ENCODE measurements around the gene AGMO.

DNA sequence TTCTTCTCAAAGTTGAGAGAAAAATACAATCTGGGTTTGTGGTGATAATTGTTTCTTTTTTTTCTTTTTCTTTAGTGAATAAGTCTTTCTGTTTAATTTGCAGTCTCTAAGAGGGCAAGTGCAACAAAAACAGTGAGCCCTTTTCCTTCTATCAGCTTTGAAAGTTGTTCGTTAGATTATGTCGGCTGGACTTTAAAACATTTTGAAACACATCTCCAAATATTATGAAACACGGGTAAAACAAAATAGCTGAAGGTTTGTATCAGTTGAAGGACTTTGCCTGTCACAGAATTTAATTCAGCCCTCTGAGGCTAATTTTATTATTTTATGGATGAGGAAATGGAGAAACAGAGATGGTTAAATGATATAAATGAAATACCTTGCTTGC, 85.3 kb downstream of the AGMO start:
- TF ChIP-seq CTCF (IDR thresholded peaks at IDR 0.05) (no peak), NFE2L1 (CRISPR knock-in tag; IDR thresholded peaks at IDR 0.05) (no peak), ZNF532 (CRISPR knock-in tag; IDR thresholded peaks at IDR 0.05; ENCODE audit: borderline replicate concordance) (no peak), JUN (CRISPR knock-in tag; IDR thresholded peaks at IDR 0.05) (no peak), TP53 (CRISPR knock-in tag; IDR thresholded peaks at IDR 0.05) (no peak), E2F4 (CRISPR knock-in tag; IDR thresholded peaks at IDR 0.05; ENCODE audit: borderline replicate concordance, low read depth) (no peak), MYBL2 (CRISPR knock-in tag; IDR thresholded peaks at IDR 0.05) (no peak), ELF4 (CRISPR knock-in tag; IDR thresholded peaks at IDR 0.05; ENCODE audit: low read depth) (no peak), FOXJ3 (CRISPR knock-in tag; IDR thresholded peaks at IDR 0.05; ENCODE audit: borderline replicate concordance) (no peak), SP1 (CRISPR knock-in tag; conservative IDR thresholded peaks at IDR 0.05) (no peak)
- TF ChIP-seq, protein P1, sequence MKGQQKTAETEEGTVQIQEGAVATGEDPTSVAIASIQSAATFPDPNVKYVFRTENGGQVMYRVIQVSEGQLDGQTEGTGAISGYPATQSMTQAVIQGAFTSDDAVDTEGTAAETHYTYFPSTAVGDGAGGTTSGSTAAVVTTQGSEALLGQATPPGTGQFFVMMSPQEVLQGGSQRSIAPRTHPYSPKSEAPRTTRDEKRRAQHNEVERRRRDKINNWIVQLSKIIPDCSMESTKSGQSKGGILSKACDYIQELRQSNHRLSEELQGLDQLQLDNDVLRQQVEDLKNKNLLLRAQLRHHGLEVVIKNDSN (CRISPR knock-in tag; IDR thresholded peaks at IDR 0.05): no peak
- TF ChIP-seq, protein P2, sequence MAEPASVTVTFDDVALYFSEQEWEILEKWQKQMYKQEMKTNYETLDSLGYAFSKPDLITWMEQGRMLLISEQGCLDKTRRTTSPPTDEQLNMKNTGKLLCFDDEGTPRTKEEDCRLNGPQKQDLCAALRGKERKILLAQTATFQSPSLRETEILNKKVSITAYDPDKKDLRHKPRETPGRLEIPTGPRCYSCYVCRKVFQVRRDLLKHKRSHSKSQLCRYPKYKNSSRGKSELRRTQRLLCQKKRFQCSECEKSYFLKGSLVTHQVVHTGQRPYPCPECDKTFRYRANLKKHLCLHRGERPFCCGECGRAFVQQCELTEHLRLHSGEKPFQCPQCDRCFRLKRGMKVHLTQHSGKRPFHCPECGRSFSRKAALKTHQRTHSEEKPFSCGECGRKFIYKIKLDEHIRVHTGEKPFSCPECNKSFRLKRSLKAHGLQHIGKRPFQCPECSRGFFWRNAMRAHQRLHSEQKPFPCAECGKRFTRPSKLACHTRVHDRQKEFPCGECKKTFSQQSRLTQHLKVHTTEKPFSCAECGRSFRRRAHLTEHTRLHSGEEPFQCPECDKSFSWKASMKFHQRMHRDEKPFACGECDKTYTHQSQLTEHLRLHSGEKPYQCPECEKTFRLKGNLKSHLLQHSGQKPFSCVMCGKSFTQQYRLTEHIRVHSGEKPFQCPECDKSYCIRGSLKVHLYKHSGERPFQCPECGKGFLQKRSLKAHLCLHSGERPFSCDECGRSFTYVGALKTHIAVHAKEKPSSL (CRISPR knock-in tag; conservative IDR thresholded peaks at IDR 0.05): no peak
- TF ChIP-seq, protein P3, sequence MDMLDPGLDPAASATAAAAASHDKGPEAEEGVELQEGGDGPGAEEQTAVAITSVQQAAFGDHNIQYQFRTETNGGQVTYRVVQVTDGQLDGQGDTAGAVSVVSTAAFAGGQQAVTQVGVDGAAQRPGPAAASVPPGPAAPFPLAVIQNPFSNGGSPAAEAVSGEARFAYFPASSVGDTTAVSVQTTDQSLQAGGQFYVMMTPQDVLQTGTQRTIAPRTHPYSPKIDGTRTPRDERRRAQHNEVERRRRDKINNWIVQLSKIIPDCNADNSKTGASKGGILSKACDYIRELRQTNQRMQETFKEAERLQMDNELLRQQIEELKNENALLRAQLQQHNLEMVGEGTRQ (CRISPR knock-in tag; IDR thresholded peaks at IDR 0.05): no peak
